Measurements from ENCODE around the gene DIP2B. TPM values are rescaled to one million over a fixed set of nuclear protein-coding genes. Genes with fewer than 3 reads are reported as not detected.

The DIP2B gene
- total RNA-seq, 1 experiment from 2014 or later = 26.1 TPM

GRCh38 chr12:50634379-50634778 is 129.6 kb downstream of the DIP2B start (continued):
- no peak for TF ChIP-seq AFF4 (CRISPR knock-in tag; IDR thresholded peaks at IDR 0.05; ENCODE audit: borderline replicate concordance)
- no peak for TF ChIP-seq EMX1 (CRISPR knock-in tag; IDR thresholded peaks at IDR 0.05)

GRCh38 chr12:50635364-50635763 is 130.6 kb downstream of the DIP2B start:
- ChIA-PET POLR2A (interaction anchor here (0.6 kb wide), 1 partner anchor 953 kb away, joined by 5 read pairs; no protein-coding TSS in a partner anchor), CTCF (interaction anchor here (1.9 kb wide), 1 partner anchor 131 kb away, joined by 12 read pairs; the partner anchor contains the start of gene DIP2B)
- Mint-ChIP-seq H3K36me3 (peaks cover 12% of the 10 kb centered on the region), H3K4me1 (peaks cover 14% of the 10 kb centered on the region), H3K27ac (no peak overlapping the region), H3K27me3 (ENCODE audit: low read depth) (no peaks in the 10 kb centered on the region), H3K4me3 (no peak overlapping the region), H3K9me3 (no peaks in the 10 kb centered on the region)
- DNase-seq (ENCODE audit: low spot score) = no peak
- no peak for ATAC-seq
- TF ChIP-seq ZNF263 (CRISPR knock-in tag; IDR thresholded peaks at IDR 0.05; ENCODE audit: low read depth) (no peak), SMAD4 (CRISPR knock-in tag; IDR thresholded peaks at IDR 0.05) (no peak), ZNF396 (CRISPR knock-in tag; IDR thresholded peaks at IDR 0.05; ENCODE audit: borderline replicate concordance) (no peak), SP1 (CRISPR knock-in tag; conservative IDR thresholded peaks at IDR 0.05) (no peak), ZNF416 (CRISPR knock-in tag; IDR thresholded peaks at IDR 0.05) (no peak), ZNF317 (CRISPR knock-in tag; IDR thresholded peaks at IDR 0.05; ENCODE audit: borderline replicate concordance, low read depth) (no peak), PREB (CRISPR knock-in tag; IDR thresholded peaks at IDR 0.05; ENCODE audit: borderline replicate concordance) (no peak), ESRRA (CRISPR knock-in tag; IDR thresholded peaks at IDR 0.05; ENCODE audit: borderline replicate concordance) (no peak), FOXP4 (CRISPR knock-in tag; IDR thresholded peaks at IDR 0.05) (no peak), TEAD1 (CRISPR knock-in tag; IDR thresholded peaks at IDR 0.05) (no peak), HMGXB4 (CRISPR knock-in tag; IDR thresholded peaks at IDR 0.05) (no peak), FOXK1 (CRISPR knock-in tag; IDR thresholded peaks at IDR 0.05) (no peak), ZNF512 (CRISPR knock-in tag; IDR thresholded peaks at IDR 0.05; ENCODE audit: borderline replicate concordance) (no peak), E2F1 (CRISPR knock-in tag; IDR thresholded peaks at IDR 0.05) (no peak), NR1H2 (CRISPR knock-in tag; IDR thresholded peaks at IDR 0.05) (no peak)
